Measurements from ENCODE around the gene MLYCD.

The MLYCD gene

DNA sequence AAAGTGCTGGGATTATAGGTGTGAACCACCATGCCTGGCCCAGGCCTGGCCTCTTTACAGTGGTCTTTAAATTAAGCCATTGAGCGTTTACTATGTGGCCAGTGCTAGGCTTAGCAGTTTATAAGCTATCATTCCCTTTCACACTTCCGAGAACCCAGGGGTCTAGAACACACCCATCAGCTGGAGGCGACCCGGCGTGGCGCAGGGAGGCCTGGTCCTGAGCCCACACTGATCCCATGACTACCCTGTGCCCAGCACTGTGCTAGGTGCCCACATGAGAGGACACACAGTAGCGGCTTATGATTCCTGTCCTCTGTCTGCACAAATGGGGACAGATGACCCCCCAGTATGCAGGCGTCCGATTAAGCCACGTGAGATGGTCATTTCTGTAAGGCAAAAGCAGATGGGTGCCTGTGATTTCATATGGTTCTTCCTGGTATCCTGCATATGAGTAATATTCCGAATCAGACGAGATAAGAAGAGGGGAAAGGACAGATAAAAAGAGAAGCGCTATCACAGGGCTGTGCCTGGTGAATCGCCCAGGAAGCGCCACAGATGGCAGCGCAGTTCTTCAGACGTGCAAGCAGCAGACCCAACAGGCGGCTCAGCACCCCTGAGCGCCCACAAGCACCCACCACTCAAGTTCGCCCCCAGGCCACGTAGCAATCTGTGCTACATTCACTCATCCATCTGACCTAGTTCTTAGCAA is 59.4 kb downstream of the MLYCD start:
- DNase-seq, result no peak

DNA sequence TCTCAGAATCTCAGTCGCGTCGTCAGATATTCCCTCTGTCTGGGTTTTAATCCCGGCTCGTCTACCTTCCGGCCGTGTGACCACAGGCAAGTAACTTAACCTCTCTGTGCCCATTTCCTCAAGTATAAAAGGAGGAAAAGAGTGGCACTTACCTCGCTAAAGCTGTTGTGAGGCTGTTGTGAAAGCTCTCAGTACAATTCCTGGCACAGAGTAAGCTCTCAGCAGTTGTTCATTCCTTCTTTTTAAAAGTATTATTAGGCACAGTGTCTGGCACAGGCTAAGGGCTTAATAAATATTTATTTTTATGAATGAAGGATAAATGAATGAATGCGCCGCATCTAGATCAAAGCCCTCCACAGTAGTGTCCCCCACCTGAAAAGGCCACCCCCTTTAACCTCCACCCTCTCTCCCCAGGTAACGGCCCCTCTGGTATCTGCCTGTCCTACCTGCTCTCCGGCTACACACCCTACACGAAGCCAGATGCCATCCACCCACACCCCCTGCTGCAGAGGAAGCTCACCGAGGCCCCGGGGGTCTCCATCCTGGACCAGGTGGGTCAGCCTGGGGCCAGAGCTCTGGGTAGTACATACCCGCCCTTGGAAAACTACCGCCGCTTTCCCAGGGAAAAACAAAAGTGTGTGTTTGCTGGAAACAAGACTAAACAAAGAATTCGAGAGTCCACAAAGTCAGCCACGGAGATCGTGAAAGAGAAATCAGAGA is 60.1 kb downstream of the MLYCD start:
- DNase-seq, result no peak

DNA sequence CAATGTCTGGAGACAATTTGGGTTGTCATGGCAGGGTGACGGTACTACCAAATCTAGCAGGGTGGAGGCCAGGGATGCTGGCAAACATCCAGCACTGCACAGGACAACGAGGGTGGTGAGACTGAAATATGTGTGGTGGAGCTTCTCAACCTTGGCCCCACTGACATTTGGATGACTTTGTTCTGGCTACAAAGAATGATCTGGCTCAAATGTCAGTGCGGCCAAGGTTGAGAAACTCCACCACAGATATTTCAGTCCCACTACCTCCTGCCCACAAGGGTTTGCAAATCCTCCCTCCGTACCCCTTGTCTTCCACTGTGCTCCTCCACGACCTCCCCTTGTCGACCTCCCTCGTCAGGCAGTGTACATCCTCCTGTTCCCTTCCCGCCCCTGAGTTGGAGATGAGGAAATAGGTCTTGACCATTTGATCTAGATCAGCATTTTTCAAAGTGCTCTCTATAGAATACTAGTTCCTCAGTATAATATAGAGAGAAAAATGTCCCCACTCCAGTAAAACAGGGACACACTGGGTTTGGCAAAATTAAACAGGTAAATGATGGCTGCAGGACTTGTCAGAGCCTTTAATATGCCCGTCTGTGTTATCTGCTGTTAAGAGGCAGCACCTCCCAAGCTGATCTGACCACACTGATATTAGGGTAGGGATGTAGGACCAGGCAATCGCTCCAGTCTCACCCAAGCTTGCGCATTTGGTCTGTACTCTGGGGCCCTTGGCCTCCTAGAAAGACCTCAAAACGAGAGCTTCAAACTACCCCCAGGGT is 60.9 kb downstream of the MLYCD start:
- no peak for DNase-seq

DNA sequence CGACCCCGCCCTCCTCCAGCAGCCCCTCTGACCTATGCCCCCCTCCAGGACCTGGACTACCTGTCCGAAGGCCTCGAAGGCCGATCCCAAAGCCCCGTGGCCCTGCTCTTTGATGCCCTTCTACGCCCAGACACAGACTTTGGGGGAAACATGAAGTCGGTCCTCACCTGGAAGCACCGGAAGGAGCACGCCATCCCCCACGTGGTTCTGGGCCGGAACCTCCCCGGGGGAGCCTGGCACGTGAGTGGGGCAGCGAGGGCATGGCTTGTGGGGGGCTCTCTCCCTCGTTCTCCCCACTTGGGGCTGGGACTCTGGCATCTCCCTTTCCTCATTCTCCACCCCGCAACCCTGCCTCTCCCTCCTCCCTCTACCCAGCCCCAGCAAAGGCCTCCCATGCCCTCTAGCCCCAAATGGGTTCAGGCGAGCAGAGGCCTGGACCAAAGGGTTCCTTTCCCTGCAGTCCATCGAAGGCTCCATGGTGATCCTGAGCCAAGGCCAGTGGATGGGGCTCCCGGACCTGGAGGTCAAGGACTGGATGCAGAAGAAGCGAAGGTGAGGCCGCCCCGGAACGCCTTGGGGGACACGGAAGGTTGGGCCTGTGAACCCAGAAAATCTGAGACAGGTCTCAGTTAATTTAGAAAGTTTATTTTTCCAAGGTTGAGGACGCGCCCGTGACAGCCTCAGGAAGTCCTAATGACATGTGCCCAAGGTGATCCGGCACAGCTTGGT is 61.8 kb downstream of the MLYCD start:
- no peak for DNase-seq

DNA sequence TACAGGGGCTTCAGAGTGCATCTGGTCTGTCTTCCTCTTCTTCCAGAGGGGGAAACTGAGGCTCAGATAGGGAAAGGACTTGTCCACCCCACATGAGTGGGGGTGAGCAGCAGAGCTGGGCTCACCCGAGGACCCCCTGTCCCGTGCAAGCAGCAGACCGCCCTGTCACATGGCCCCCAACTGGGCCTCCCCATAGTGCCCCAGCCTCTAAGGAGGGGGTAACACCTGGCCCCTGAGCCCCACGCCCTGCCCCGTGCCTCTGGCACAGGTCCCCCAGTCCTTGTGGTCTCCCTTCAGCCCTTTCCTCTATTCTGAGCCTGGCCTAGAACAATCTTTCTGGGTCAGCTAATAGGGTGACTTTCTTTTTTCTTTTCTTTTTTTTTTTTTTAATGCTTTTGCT is 62.7 kb downstream of the MLYCD start:
- no peak for DNase-seq

DNA sequence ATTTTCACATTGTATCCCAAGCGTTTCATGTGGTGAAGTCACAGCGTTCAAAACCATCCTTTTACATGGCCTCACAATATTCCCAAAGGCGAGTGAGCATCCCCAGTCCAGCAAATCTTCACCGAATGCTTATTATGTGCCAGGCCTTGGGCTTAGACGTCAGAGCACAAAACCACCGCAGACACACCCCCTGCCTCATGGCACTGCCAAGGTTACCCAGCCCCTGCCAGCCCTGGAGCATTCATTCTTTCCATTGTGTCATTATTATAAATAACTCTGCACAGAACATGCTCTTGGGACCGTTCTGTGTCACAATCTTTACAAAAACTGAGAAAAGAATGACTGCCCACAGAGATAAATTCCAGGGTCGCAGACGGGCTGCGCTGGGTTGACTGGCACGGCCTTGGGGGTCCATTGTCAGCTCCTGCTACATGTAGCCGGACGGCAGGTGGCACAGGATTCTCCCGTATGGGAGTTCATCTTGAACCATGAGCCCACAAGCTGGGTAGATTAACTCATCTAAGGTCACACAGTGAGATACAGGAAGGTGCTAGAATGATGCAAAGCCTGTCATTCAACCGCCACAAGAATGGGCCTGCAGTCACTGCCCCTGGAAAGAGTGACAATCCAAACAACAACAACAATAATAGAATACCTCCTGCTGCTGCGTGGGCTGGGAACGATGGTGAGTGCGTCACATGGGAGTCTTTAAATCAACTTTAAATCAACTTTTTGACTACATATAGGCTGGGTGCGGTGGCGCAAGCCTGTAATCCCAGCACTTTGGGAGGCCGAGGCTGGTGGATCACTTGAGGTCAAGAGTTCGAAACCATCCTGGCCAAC is 64.6 kb downstream of the MLYCD start:
- no peak for DNase-seq

DNA sequence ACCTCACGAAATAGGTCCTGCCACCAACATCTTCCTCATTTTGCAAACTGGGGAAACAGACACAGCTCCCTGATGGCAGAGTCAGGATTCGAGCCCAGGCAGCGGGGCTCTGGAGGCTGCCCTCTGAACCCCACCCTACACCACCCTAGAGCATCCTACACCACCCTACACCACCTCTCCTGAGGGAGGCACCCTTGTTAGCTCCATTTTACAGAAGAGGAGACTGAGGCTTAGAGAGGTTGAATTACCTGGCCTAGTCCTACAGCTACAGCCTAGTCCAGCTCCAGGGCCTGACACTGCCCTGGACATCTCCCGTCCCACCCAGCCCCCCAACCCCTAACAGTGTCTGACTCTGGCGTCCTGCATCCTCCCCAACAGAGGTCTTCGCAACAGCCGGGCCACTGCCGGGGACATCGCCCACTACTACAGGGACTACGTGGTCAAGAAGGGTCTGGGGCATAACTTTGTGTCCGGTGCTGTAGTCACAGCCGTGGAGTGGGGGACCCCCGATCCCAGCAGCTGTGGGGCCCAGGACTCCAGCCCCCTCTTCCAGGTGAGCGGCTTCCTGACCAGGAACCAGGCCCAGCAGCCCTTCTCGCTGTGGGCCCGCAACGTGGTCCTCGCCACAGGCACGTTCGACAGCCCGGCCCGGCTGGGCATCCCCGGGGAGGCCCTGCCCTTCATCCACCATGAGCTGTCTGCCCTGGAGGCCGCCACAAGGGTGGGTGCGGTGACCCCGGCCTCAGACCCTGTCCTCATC is 65.9 kb downstream of the MLYCD start:
- no peak for DNase-seq

DNA sequence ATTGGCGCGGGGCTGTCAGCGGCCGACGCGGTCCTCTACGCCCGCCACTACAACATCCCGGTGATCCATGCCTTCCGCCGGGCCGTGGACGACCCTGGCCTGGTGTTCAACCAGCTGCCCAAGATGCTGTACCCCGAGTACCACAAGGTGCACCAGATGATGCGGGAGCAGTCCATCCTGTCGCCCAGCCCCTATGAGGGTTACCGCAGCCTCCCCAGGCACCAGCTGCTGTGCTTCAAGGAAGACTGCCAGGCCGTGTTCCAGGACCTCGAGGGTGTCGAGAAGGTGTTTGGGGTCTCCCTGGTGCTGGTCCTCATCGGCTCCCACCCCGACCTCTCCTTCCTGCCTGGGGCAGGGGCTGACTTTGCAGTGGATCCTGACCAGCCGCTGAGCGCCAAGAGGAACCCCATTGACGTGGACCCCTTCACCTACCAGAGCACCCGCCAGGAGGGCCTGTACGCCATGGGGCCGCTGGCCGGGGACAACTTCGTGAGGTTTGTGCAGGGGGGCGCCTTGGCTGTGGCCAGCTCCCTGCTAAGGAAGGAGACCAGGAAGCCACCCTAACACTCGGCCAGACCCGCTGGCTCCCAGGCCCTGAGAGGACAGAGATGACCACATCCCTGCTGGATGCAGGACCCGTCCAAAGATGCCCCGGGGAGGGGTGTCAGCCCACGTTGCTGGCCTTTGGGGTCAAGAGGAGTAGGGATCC is 66.7 kb downstream of the MLYCD start:
- DNase-seq, result no peak

DNA sequence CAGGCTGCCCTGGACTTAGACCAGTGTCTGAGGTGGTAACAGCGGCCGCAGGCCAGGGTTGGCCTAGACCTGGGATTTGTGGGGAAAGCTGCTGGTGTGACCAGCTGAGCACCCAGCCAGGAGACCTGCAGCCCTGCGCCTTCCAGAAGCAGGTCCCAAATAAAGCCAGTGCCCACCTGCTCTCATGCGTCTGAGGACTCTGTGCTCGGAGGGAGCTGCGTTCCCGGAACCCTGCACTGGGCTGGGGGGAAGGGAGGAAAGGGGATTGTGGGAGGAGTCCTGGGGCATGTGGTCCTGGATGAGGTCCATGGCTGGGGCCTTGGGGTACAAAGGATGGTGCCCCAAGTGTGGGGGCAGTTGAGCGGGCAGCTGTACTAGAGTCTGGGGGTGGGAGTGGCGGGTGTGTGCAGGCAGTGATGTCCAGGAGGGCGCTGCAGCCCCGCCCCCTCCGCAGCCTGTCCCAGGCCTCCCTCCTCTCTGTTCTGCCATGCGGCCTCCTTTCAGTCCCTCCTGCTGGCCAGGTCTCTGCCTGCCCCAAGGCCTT is 67.3 kb downstream of the MLYCD start:
- DNase-seq, result no peak

DNA sequence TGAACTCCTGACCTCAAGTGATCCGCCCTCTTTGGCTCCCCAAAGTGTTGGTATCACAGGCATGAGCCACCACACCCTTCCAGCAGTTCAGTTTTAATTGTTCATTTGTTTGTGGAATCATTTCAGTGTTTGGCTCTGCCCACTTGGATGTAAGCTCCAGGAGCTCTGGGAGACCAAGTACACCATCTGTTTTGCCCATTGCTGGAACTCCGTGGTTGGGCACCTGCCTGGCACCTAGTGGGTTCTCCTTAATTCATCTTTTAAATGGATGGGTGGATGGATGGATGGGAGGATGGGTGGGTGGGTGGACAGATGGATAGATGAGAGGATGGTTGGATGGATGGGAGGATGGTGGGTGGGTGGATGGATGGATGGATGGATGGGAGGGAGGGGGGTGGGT is 68.2 kb downstream of the MLYCD start:
- DNase-seq, result no peak

DNA sequence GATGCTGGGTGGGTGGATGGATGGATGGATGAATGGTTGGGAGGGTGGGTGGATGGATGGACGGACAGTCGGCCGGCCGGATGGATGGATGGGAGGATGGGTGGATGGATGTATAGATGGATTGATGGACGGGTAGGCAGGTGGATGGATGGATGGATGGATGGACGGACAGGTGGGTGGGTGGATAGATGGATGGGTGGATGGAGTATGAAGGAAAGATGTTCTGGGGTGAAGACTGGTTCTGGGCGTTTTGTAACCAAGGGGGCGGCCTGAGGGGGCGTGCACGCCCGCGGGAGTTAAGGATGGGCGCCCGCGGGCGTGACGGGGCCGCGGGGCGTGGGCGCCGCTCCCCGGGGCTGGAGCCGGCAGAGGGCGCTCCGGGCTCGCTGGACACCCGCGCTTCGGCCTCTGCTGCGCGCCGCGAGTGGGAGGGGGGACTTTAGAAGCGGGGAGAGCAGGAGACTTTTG is 69.0 kb downstream of the MLYCD start, which contains the start of gene NECAB2:
Gene NECAB2 (plus strand): TSS at position 407 of the 468 bp plus-strand sequence. CDS start 405 bp downstream, outside the sequence.
- no peak for DNase-seq

DNA sequence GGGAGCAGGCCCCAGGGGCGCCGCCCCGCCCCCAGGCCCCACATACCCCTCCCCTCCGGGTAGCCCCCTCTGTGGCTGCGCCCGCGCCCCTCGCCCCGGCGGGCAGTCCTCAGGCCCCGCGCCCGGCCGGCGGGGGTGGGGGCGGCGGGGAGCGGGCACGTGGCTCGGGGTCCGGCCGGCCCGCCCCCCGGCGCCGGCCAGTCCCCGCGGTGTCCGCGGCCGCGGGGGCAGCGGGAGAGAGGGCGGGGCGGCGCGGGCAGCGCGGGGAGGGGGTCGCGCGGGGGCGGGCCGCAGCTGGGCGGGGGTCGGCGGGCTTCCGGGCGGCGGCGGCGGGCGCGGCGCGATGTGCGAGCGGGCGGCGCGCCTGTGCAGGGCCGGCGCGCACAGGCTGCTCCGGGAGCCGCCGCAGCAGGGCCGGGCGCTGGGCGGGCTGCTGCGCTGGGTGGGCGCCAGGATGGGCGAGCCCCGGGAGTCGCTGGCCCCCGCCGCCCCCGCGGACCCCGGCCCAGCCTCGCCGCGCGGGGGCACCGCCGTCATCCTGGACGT is 69.5 kb downstream of the MLYCD start:
- DNase-seq, result no peak

DNA sequence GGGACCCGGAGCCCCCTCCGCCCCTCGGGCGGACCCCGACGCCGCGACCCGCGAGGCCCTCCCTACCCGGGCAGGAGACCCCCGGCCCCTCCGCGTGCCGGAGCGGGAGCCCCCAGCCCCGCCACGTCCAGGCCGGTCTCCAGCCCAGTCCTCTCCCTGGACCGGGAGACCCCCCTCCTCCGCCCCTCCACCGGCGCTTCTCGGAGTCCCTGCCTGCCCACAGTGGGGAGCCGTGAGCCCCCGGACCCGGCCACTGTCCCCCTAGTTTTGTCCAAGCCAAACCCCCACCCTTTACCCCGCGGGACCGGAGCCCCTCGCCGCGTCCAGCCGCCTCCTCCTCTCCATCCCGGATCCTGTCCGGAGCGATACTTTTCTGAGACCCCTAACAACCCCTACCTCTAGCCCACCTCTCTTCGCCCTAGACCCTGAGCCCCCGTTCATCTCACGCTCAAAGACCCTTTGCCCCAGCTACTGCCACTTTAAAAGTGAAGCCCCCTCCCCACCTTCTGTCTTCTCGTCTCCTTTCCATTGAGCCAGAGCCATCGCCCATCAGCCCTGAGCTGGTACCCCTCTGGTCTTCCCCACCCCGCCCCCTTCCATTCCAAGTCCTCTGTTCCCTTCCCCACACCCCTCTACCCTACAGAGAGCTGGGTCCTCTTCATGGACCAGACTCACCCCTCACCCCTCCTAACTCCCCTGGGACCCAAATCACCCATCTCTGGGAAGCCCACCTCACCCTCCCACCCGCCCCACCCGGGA is 70.2 kb downstream of the MLYCD start:
- no peak for DNase-seq

DNA sequence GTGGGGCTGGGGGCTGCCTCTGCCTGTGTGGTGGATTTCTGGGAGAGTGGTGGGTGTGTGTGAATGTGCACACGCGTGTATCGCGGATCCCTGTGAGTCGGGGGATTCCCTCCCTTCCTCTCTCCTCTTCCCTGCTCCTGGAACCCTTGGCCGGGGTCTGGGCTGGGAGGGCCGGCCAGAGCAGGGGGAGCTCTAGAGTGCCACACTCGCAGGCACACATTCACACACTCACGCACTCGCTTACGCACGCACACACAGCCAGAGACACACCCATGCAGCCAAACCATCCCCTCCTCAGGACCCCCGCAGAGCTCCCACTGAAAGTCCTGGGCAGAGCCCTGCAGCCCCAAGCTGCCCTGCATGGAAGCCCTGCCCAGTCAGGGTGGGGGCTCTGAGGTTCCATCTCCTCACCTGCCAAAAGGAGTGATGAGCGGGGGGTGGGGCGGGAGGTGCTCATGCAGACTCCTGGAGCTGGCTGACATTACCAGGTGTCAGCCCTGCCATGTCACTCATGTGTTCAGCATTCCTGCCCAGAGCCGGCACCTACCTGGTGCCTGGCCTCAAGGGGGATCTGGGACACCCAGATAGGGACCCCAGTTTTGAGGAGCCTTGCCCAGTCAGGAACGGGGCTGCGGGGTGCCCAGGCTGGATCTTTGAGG is 71.0 kb downstream of the MLYCD start:
- DNase-seq, result no peak

DNA sequence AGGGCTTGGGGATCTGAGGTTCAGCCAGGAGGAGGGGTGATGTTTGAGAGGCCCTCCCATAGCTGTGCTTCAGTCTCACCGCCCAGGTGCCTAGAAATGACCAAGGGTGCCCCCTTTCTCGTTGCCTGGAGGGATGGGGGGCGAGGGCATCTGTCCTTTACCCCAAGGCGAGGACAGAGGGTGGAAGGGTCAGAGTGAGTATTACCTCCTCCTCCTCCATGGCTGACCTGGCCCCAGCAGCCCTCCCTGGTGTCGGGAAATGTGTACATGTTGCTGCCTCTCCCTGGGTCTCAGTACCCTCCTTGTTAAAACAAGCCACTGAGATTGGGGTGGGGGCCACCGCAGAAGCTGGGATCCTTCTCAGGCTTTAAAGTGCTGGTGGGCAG is 71.5 kb downstream of the MLYCD start:
- no peak for DNase-seq

DNA sequence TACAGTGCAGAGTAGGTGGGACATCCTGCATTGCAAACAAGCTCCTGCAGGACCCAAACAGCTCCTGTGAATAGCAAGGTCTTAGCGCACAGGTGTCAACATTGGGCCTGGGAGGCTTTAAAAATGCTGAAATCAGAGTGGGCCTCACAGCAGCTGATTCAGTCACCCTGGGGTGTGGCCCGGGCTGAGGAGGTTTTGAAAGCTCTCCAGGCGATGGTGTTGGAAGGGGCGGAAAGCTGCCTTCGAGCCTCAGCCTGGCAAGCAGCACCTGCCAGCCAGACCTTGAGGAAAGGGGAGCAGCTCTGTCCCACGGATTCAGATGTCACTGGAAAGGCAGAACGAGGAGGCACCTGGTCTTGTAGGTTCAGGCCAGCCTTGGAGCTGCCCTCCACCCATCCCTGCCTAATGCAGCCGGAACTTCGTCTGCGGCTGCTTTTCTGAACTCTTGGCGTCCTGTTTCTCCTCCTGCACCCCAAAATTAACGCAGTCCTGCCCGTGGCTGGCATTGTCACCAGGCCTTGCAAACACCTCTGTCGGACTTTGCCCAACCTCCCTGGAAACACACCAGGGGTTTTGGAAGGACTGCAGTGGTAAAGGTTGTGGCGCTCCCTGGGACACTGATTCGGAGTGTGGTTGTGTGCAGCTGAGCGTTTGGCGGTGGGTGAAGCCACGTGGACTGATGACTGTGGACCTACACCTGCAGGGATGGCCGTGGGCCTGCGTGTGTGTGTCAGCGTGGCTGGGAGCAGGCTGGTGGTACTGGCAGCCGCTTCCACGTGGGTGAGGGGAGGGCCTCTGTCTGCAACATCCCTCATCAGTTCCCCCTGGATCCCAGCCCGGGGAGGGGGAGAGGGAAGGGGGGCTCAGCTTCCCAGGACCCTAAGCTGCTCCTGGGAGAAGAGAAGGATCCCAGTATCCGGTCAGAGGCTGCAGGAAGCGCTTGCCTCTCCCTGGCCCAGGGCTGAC is 72.5 kb downstream of the MLYCD start:
- DNase-seq, result no peak

DNA sequence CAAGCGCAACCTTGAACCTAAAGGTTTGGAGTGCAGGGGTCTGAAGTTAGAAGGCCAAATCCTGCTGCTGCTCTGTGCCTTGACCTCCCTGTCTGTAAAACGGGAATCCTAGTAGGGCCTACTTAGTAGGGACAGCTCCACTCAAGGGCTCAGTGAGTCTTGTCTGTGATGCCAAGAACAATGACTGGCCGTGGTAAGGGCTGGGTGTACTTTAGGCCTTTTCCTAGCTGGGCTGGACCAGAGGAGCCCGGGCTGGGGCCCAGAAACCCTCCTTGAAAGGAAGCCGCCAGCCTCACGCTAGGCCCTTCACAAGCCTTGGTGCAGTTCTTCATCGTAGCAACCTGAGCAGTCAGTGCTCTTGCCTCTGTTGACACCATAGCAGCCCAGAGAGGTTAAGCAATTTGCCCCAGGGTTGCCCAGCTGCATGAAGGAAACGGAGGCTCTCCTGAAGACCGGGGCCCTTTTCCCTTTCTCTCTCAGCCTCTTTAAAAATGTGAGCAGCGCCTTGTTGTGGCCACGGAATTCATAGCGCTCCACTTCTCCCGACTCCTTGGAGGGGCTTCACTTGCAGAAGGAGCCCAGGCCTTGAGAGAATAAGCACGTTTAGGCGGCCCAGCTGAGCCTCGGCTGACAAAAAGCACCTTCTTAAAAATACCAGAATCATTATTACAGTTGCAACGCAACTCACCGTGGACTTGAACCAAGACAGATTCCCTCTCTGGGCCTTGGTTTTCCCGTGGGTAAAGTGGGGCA is 73.5 kb downstream of the MLYCD start:
- no peak for DNase-seq

Data from activated CD8-positive, alpha-beta memory T cell treated with anti-CD3 and anti-CD28 coated beads for 24 hours (primary cell).